Endothelial cell of umbilical vein (primary cell): ENCODE results near the gene NMNAT3. TPM values are rescaled to one million over a fixed set of nuclear protein-coding genes. Genes with fewer than 3 reads are reported as not detected.

Source experiments
- BruUV-seq: library from RNA; stranded (reverse); fragments of 400-500 nt; replicated peaks from 2 replicates; lab custom pipeline; 2021; lab: Mats Ljungman, UMichigan
- CTCF ChIA-PET: fragments of 300-600, 350-600 bp; sonication (Branson Sonifier 250); formaldehyde crosslinking; loops from one replicate; lab custom pipeline; 2021; ENCODE audit warnings: antibody characterized with exemption, inconsistent platforms; lab: Charles Lee
- POLR2A ChIA-PET: fragments of 300-600, 350-600 bp; sonication (Branson Sonifier 250); formaldehyde crosslinking; loops from one replicate; lab custom pipeline; 2021; ENCODE audit warnings: antibody characterized with exemption, inconsistent platforms; lab: Charles Lee
- DNase-seq: peaks from one replicate; pipeline ENCODE4 v3.0.0-alpha.2; 2011; ENCODE audit warnings: low read depth, low spot score
- FAIRE-seq: peaks from 2 replicates; lab custom pipeline; 2011; peaks lifted over from hg19 to GRCh38; lab: Jason Lieb, UNC
- H2AFZ ChIP-seq: 2 replicates; pipeline ENCODE4 v1.6.0; 2012; ENCODE audit warnings: low read depth, low read length, control low read depth, inconsistent platforms
- H3K27ac ChIP-seq: 2 replicates; pipeline ENCODE4 v1.5.1; 2011; ENCODE audit warnings: low read depth, mild to moderate bottlenecking, control low read depth, low read length, moderate library complexity; ENCODE audit not compliant: insufficient read depth
- H3K27me3 ChIP-seq, 2 experiments: 2 replicates each; pipeline versions ENCODE4 v1.6.0 to v1.6.1; 2011; ENCODE audit warnings: low read length in 2 of 2, mixed read lengths in 1 of 2; ENCODE audit not compliant: control insufficient read depth in 2 of 2, insufficient read depth in 2 of 2
- H3K36me3 ChIP-seq, 2 experiments: 2 replicates in 1 of 2; 3 replicates in 1 of 2; pipeline ENCODE4 v1.5.1; 2011; ENCODE audit warnings: low read length in 2 of 2, mild to moderate bottlenecking in 1 of 2, moderate library complexity in 1 of 2; ENCODE audit not compliant: control insufficient read depth in 2 of 2, insufficient read depth in 2 of 2; ENCODE audit errors: extremely low read depth in 1 of 2
- H3K4me1 ChIP-seq: 3 replicates; pipeline ENCODE4 v1.5.1; 2011; ENCODE audit warnings: mild to moderate bottlenecking, low read length; ENCODE audit not compliant: control insufficient read depth, insufficient read depth; ENCODE audit errors: extremely low read depth
- H3K4me2 ChIP-seq: 2 replicates; pipeline ENCODE4 v1.6.1; 2011; ENCODE audit warnings: low read length, control low read depth, mixed read lengths; ENCODE audit not compliant: insufficient read depth
- H3K4me3 ChIP-seq, 3 experiments: fragments of 200-600 bp in 1 of 3; sonication (generic), shearing (Covaris generic) in 1 of 3; replicated peaks in 1 of 3; 2 replicates each; pipeline ENCODE4 v1.5.1; 2011 to 2016; ENCODE audit warnings: control low read depth in 3 of 3, low read length in 3 of 3, mild to moderate bottlenecking in 2 of 3, inconsistent platforms in 1 of 3, low read depth in 1 of 3, moderate library complexity in 1 of 3; ENCODE audit not compliant: insufficient read depth in 1 of 3
- H3K79me2 ChIP-seq: 2 replicates; pipeline ENCODE4 v1.6.0; 2012; ENCODE audit warnings: low read length, inconsistent platforms; ENCODE audit not compliant: control insufficient read depth, insufficient read depth
- H3K9ac ChIP-seq: replicated peaks from 2 replicates; pipeline ENCODE3; 2011; ENCODE audit warnings: low read length, control low read depth; ENCODE audit not compliant: insufficient read depth; ENCODE audit errors: extremely low read depth
- H3K9me1 ChIP-seq: replicated peaks from 3 replicates; pipeline ENCODE4 v1.6.0; 2011; ENCODE audit warnings: mild to moderate bottlenecking, low read length; ENCODE audit not compliant: control insufficient read depth, insufficient read depth; ENCODE audit errors: extremely low read depth
- H3K9me3 ChIP-seq: replicated peaks from 2 replicates; pipeline ENCODE4 v1.5.1; 2012; ENCODE audit warnings: low read length, inconsistent platforms; ENCODE audit not compliant: control insufficient read depth, insufficient read depth
- H4K20me1 ChIP-seq: replicated peaks from 2 replicates; pipeline ENCODE3; 2011; ENCODE audit warnings: mild to moderate bottlenecking, low read length; ENCODE audit not compliant: control insufficient read depth, insufficient read depth; ENCODE audit errors: extremely low read depth
- EZH2 ChIP-seq: IDR thresholded peaks from 2 replicates; pipeline ENCODE4 v1.6.1; 2012; ENCODE audit warnings: borderline replicate concordance, low read depth, mild to moderate bottlenecking, moderate library complexity, low read length, inconsistent platforms; ENCODE audit not compliant: severe bottlenecking
- FOS ChIP-seq: IDR thresholded peaks from 2 replicates; pipeline ENCODE4 v1.6.1; 2011; ENCODE audit warnings: mild to moderate bottlenecking, low read length, moderate library complexity, borderline replicate concordance; ENCODE audit not compliant: insufficient read depth
- GATA2 ChIP-seq: IDR thresholded peaks from 2 replicates; pipeline ENCODE4 v1.7.0; 2011; ENCODE audit warnings: low read depth, mild to moderate bottlenecking, moderate library complexity, mixed read lengths, low read length; ENCODE audit not compliant: insufficient read length, insufficient read depth
- JUN ChIP-seq: IDR thresholded peaks from 2 replicates; pipeline ENCODE4 v1.6.1; 2011; ENCODE audit warnings: borderline replicate concordance, low read depth; ENCODE audit not compliant: insufficient read length, insufficient read depth
- MAX ChIP-seq: IDR thresholded peaks from 2 replicates; pipeline ENCODE4 v1.6.1; 2011; ENCODE audit not compliant: insufficient read depth, insufficient read length
- MYC ChIP-seq: IDR thresholded peaks from one replicate; pipeline ENCODE4 v1.6.1; 2011; ENCODE audit warnings: mild to moderate bottlenecking, low read depth, low read length
- POLR2A ChIP-seq: IDR thresholded peaks from 2 replicates; pipeline ENCODE4 v1.6.1; 2012; ENCODE audit warnings: low read depth, mild to moderate bottlenecking, control low read depth, low read length
- POLR2AphosphoS5 ChIP-seq: IDR thresholded peaks from 2 replicates; pipeline ENCODE4 v1.6.1; 2012; ENCODE audit warnings: low read depth, mild to moderate bottlenecking, control low read depth, low read length, moderate library complexity; ENCODE audit not compliant: insufficient read depth
- dilution Hi-C: fragments of 300-500 bp; cut with MboI; formaldehyde crosslinking; loops from one replicate; pipeline ENCODE4 v1.15.0; 2019; ENCODE audit warnings: low sequenced_read_pairs; ENCODE audit not compliant: extremely low pct_ligation_motif_present
- intact Hi-C: fragments of 100-400 bp; cut with micrococcal nuclease; formaldehyde crosslinking; loops from one replicate; pipeline ENCODE4 v1.10.0; 2022
- polyA plus RNA-seq, 4 experiments: library from polyadenylated mRNA; depleted of rRNA in 3 of 4; stranded (reverse) in 3 of 4; unstranded in 1 of 4; fragments of >200 nt; gene quantifications; 2 replicates each; pipeline versions ENCODE4 v1.2.1 to v1.2.3, GENCODE V29; 2011 to 2012; ENCODE audit warnings: missing spikeins in 1 of 4
- total RNA-seq: library from RNA; stranded (reverse); gene quantifications from 2 replicates; pipeline ENCODE4 v1.2.3, GENCODE V29; 2021
- TF ChIP-seq, protein P1 (sequence below), 2 donors: IDR thresholded peaks; 1 replicate in 1 of 2; 2 replicates in 1 of 2; pipeline ENCODE4 v1.5.1; 2011; ENCODE audit warnings: low read length in 2 of 2, mild to moderate bottlenecking in 2 of 2, moderate library complexity in 2 of 2, control low read depth in 1 of 2, inconsistent platforms in 1 of 2, low read depth in 1 of 2; ENCODE audit not compliant: insufficient read depth in 1 of 2; ENCODE audit errors: extremely low read depth in 1 of 2

The NMNAT3 gene
- total and polyA plus RNA-seq, 2 donors (not counting 3 experiments of a cell fraction or from before 2014, with no cell fraction given) = 0.59 to 0.60 TPM

DNA sequence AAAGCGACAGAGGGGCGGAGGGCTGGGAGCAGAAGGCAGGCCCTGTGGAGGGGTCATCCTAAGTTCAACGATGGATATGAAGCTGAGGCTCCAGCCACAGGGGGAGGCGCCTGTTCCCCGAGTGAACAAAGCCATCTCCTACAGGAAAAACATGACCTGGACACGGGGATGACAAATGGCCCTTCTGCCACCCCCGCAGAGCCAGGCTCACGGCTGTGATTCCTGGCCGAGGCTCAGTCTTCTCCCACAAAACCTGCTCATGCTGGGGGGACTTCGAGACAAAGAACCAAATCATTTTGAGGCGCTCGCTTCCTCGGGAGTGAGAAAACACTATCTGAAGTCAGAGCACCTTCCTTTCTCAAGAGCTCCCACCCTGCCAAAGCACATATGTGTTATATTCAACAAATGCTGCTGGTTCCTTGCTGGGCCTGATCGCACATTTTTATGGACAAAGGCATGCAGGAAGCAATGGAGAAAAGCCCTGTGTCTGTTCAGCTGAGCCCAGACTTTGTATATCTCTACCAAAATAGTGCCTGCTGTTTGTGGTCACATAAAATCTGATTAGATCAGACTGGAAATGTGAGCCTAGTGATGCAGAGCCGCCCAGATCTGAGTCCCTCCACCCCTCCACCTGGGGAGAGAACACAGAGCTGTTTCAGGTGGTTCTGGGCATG lies 143.9 kb downstream of the NMNAT3 start:
- Histone ChIP-seq H3K9me1 (no peaks in the 10 kb centered on the region), H3K27me3 (peaks cover 0 to 1% of the 10 kb centered on the region in 2 experiments), H2AFZ (no peak overlapping the region), H3K36me3 (no peaks in the 10 kb centered on the region), H3K4me2 (no peak overlapping the region), H4K20me1 (no peaks in the 10 kb centered on the region), H3K4me1 (no peaks in the 10 kb centered on the region), H3K9me3 (no peaks in the 10 kb centered on the region), H3K27ac (no peak overlapping the region), H3K9ac (no peak overlapping the region), H3K79me2 (no peaks in the 10 kb centered on the region), H3K4me3 (no peak overlapping the region)
- no peak for FAIRE-seq
- ChIA-PET CTCF (interaction anchor here (1.5 kb wide), 1 partner anchor 13 kb away, joined by 3 read pairs; no protein-coding TSS in a partner anchor), POLR2A (no interaction called here)
- TF ChIP-seq MAX (no peak), GATA2 (no peak)
- peak; percentile 70 for DNase-seq
- dilution Hi-C loops (no loop called here), intact Hi-C loops (no loop called here)
- no TSS peak for BruUV-seq

GRCh38 chr3:139532976-139533375 lies 144.8 kb downstream of the NMNAT3 start:
- H4K20me1 ChIP-seq = no peaks in the 10 kb centered on the region
- DNase-seq (peak; percentile 13), FAIRE-seq (no peak)
- intact Hi-C loops (no loop called here), dilution Hi-C loops (no loop called here)
- ChIA-PET CTCF (no interaction called here), POLR2A (no interaction called here)
- no peak overlapping the region for H2AFZ ChIP-seq
- no peak overlapping the region for H3K4me2 ChIP-seq
- TF ChIP-seq MYC = no peak
- no peak for TF ChIP-seq GATA2
- no peak for TF ChIP-seq FOS
- TF ChIP-seq, protein P1, sequence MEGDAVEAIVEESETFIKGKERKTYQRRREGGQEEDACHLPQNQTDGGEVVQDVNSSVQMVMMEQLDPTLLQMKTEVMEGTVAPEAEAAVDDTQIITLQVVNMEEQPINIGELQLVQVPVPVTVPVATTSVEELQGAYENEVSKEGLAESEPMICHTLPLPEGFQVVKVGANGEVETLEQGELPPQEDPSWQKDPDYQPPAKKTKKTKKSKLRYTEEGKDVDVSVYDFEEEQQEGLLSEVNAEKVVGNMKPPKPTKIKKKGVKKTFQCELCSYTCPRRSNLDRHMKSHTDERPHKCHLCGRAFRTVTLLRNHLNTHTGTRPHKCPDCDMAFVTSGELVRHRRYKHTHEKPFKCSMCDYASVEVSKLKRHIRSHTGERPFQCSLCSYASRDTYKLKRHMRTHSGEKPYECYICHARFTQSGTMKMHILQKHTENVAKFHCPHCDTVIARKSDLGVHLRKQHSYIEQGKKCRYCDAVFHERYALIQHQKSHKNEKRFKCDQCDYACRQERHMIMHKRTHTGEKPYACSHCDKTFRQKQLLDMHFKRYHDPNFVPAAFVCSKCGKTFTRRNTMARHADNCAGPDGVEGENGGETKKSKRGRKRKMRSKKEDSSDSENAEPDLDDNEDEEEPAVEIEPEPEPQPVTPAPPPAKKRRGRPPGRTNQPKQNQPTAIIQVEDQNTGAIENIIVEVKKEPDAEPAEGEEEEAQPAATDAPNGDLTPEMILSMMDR (IDR thresholded peaks at IDR 0.05; ENCODE audit: extremely low read depth in 1 of 2, insufficient read depth in 1 of 2, low read depth in 1 of 2, low read length in 2 of 2) = no peak
- no peak for TF ChIP-seq POLR2AphosphoS5
- TF ChIP-seq MAX = no peak
- TF ChIP-seq JUN = no peak
- no peak for TF ChIP-seq EZH2
- TF ChIP-seq POLR2A = no peak
- H3K27ac ChIP-seq = no peak overlapping the region
- peaks cover 0 to 1% of the 10 kb centered on the region in 2 experiments for H3K27me3 ChIP-seq
- H3K36me3 ChIP-seq = no peaks in the 10 kb centered on the region
- H3K4me3 ChIP-seq = no peak overlapping the region
- H3K9me1 ChIP-seq = no peaks in the 10 kb centered on the region
- H3K4me1 ChIP-seq = no peaks in the 10 kb centered on the region
- H3K9ac ChIP-seq = no peak overlapping the region
- no peaks in the 10 kb centered on the region for H3K9me3 ChIP-seq
- H3K79me2 ChIP-seq = no peaks in the 10 kb centered on the region
- no TSS peak for BruUV-seq
